WTC11 (cell line): ENCODE data around the gene KSR2. TPM values are rescaled to one million over a fixed set of nuclear protein-coding genes. Genes with fewer than 3 reads are reported as not detected.

Experiments used
- ATAC-seq: fragments of 200-7000 bp; cut with Tn5 transposase; 2 replicates; pipeline ENCODE4 v1.10.0; 2021; ENCODE audit warnings: mild to moderate bottlenecking, moderate library complexity
- CTCF ChIA-PET: fragments of 300-600 bp; sonication (Branson Sonifier 250); formaldehyde crosslinking; loops from one replicate; lab custom pipeline; 2021; ENCODE audit warnings: antibody characterized with exemption; lab: Charles Lee
- POLR2A ChIA-PET: fragments of 350-600 bp; sonication (Branson Sonifier 250); formaldehyde crosslinking; loops from one replicate; lab custom pipeline; 2021; ENCODE audit warnings: antibody characterized with exemption; lab: Charles Lee
- DNase-seq: peaks from one replicate; pipeline ENCODE4 v3.0.0; 2021; ENCODE audit warnings: low spot score
- H3K27ac Mint-ChIP-seq: 2 replicates; pipeline ENCODE4 v1.8.0; 2021; ENCODE audit warnings: mixed read lengths
- H3K27me3 Mint-ChIP-seq: 2 replicates; pipeline ENCODE4 v1.8.0; 2021; ENCODE audit warnings: low read depth, mild to moderate bottlenecking, moderate library complexity, mixed read lengths
- H3K36me3 Mint-ChIP-seq: 2 replicates; pipeline ENCODE4 v1.8.0; 2021; ENCODE audit warnings: mixed read lengths
- H3K4me1 Mint-ChIP-seq: 2 replicates; pipeline ENCODE4 v1.8.0; 2022; ENCODE audit warnings: mixed read lengths
- H3K4me3 Mint-ChIP-seq: 2 replicates; pipeline ENCODE4 v1.8.0; 2021; ENCODE audit warnings: mild to moderate bottlenecking, moderate library complexity, mixed read lengths
- H3K9me3 Mint-ChIP-seq: 2 replicates; pipeline ENCODE4 v1.8.0; 2021; ENCODE audit warnings: mixed read lengths
- ELF4 ChIP-seq: sonication (generic); formaldehyde crosslinking; IDR thresholded peaks from 2 replicates; pipeline ENCODE4 v1.8.1; 2022; ENCODE audit warnings: low read depth, mild to moderate bottlenecking, moderate library complexity, missing genetic modification reagents
- GABPB1 ChIP-seq: sonication (generic); formaldehyde crosslinking; IDR thresholded peaks from 2 replicates; pipeline ENCODE4 v1.8.1; 2023; ENCODE audit warnings: mild to moderate bottlenecking, missing genetic modification reagents
- GTF2I ChIP-seq: fragments of 250-450 bp; sonication (Bioruptor Pico); conservative IDR thresholded peaks from 2 replicates; pipeline ENCODE4 v1.4.0; 2021; ENCODE audit warnings: mild to moderate bottlenecking
- IRF2 ChIP-seq: sonication (generic); formaldehyde crosslinking; IDR thresholded peaks from 2 replicates; pipeline ENCODE4 v1.8.0; 2022; ENCODE audit warnings: low read depth, missing genetic modification reagents, borderline replicate concordance
- KAT7 ChIP-seq: sonication (generic); formaldehyde crosslinking; IDR thresholded peaks from 2 replicates; pipeline ENCODE4 v1.8.1; 2023; ENCODE audit warnings: missing genetic modification reagents, mild to moderate bottlenecking, borderline replicate concordance
- MXD4 ChIP-seq: fragments of 250-450 bp; sonication (Bioruptor Pico); IDR thresholded peaks from 2 replicates; pipeline ENCODE4 v1.8.0; 2021; ENCODE audit warnings: mild to moderate bottlenecking, moderate library complexity, borderline replicate concordance
- MYBL2 ChIP-seq: sonication (generic); formaldehyde crosslinking; IDR thresholded peaks from 2 replicates; pipeline ENCODE4 v1.8.1; 2023; ENCODE audit warnings: mild to moderate bottlenecking, moderate library complexity, missing genetic modification reagents
- NFATC4 ChIP-seq: fragments of 250-450 bp; sonication (Bioruptor Pico); IDR thresholded peaks from 2 replicates; pipeline ENCODE4 v1.9.0; 2021; ENCODE audit warnings: mild to moderate bottlenecking
- NR3C1 ChIP-seq: sonication (generic); formaldehyde crosslinking; conservative IDR thresholded peaks from 2 replicates; pipeline ENCODE4 v1.8.1; 2023; ENCODE audit warnings: low read depth, mild to moderate bottlenecking, missing genetic modification reagents
- SMAD3 ChIP-seq: sonication (generic); formaldehyde crosslinking; IDR thresholded peaks from 2 replicates; pipeline ENCODE4 v1.8.0; 2022; ENCODE audit warnings: missing genetic modification reagents, mild to moderate bottlenecking, borderline replicate concordance
- SP1 ChIP-seq: sonication (generic); formaldehyde crosslinking; conservative IDR thresholded peaks from 2 replicates; pipeline ENCODE4 v1.8.1; 2022; ENCODE audit warnings: missing genetic modification reagents
- TEAD1 ChIP-seq: sonication (generic); formaldehyde crosslinking; IDR thresholded peaks from 2 replicates; pipeline ENCODE4 v1.8.0; 2022; ENCODE audit warnings: mild to moderate bottlenecking, missing genetic modification reagents
- TEAD4 ChIP-seq: sonication (generic); formaldehyde crosslinking; IDR thresholded peaks from 2 replicates; pipeline ENCODE4 v1.8.0; 2022; ENCODE audit warnings: mild to moderate bottlenecking, missing genetic modification reagents
- TP53 ChIP-seq: sonication (generic); formaldehyde crosslinking; IDR thresholded peaks from 2 replicates; pipeline ENCODE4 v1.8.1; 2023; ENCODE audit warnings: mild to moderate bottlenecking, missing genetic modification reagents
- ZNF121 ChIP-seq: sonication (generic); formaldehyde crosslinking; IDR thresholded peaks from 2 replicates; pipeline ENCODE4 v1.8.0; 2023; ENCODE audit warnings: missing genetic modification reagents
- ZNF232 ChIP-seq: sonication (generic); formaldehyde crosslinking; IDR thresholded peaks from 2 replicates; pipeline ENCODE4 v1.8.0; 2022; ENCODE audit warnings: mild to moderate bottlenecking, missing genetic modification reagents
- ZNF263 ChIP-seq: sonication (generic); formaldehyde crosslinking; IDR thresholded peaks from 2 replicates; pipeline ENCODE4 v1.8.1; 2022; ENCODE audit warnings: low read depth, mild to moderate bottlenecking, moderate library complexity, missing genetic modification reagents
- ZNF671 ChIP-seq: fragments of 250-450 bp; sonication (Bioruptor Pico); IDR thresholded peaks from 2 replicates; pipeline ENCODE4 v1.8.0; 2021; ENCODE audit warnings: mild to moderate bottlenecking
- total RNA-seq: library from RNA; stranded (reverse); gene quantifications from 3 replicates; pipeline ENCODE4 v1.2.3, GENCODE V29; 2021
- TF ChIP-seq, protein P1 (sequence below): sonication (generic); formaldehyde crosslinking; IDR thresholded peaks from 2 replicates; pipeline ENCODE4 v1.8.0; 2022; ENCODE audit warnings: mild to moderate bottlenecking, missing genetic modification reagents
- TF ChIP-seq, protein P2 (sequence below): sonication (generic); formaldehyde crosslinking; IDR thresholded peaks from 2 replicates; pipeline ENCODE4 v1.8.1; 2023; ENCODE audit warnings: mild to moderate bottlenecking, missing genetic modification reagents
- TF ChIP-seq, protein P3 (sequence below): fragments of 250-450 bp; sonication (Bioruptor Pico); IDR thresholded peaks from 2 replicates; pipeline ENCODE4 v1.9.0; 2021; ENCODE audit warnings: mild to moderate bottlenecking
- TF ChIP-seq, protein P4 (sequence below): sonication (generic); formaldehyde crosslinking; IDR thresholded peaks from 2 replicates; pipeline ENCODE4 v1.8.0; 2023; ENCODE audit warnings: missing genetic modification reagents, mild to moderate bottlenecking, borderline replicate concordance
- TF ChIP-seq, protein P5 (sequence below): sonication (generic); formaldehyde crosslinking; conservative IDR thresholded peaks from 2 replicates; pipeline ENCODE4 v1.8.1; 2023; ENCODE audit warnings: mild to moderate bottlenecking, low read depth, missing genetic modification reagents, moderate library complexity

KSR2 gene
- total RNA-seq, 1 experiment from 2014 or later = 2.4 TPM

DNA sequence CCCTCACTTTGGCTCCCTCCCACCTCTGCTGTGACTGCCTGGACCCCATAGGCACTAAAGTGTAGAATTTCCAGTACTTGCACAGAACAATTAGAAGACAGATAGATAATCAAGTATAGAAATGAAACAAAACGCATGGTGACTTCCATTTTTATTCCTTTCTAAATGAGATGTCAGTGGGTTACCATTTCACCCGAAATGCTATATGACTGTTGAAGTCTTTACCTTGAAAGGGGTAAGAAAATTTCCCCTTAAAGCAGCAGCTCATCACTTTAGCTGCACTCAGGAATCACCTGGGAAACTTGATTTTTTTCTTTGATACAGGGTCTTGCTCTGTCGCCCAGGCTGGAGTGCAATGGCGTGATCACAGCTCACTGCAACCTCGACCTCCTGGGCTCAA is 12.5 kb upstream of the KSR2 start (continued):
- TF ChIP-seq MXD4 (CRISPR knock-in tag) (no peak), TEAD4 (no peak), SP1 (CRISPR knock-in tag) (no peak), IRF2 (no peak), ZNF232 (no peak), ZNF263 (CRISPR knock-in tag) (no peak), ZNF671 (CRISPR knock-in tag) (no peak), TP53 (CRISPR knock-in tag) (no peak), GTF2I (CRISPR knock-in tag) (no peak), NFATC4 (CRISPR knock-in tag) (no peak), ZNF121 (CRISPR knock-in tag) (no peak)
- TF ChIP-seq, protein P1, sequence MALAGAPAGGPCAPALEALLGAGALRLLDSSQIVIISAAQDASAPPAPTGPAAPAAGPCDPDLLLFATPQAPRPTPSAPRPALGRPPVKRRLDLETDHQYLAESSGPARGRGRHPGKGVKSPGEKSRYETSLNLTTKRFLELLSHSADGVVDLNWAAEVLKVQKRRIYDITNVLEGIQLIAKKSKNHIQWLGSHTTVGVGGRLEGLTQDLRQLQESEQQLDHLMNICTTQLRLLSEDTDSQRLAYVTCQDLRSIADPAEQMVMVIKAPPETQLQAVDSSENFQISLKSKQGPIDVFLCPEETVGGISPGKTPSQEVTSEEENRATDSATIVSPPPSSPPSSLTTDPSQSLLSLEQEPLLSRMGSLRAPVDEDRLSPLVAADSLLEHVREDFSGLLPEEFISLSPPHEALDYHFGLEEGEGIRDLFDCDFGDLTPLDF (CRISPR knock-in tag) = no peak
- TF ChIP-seq, protein P2, sequence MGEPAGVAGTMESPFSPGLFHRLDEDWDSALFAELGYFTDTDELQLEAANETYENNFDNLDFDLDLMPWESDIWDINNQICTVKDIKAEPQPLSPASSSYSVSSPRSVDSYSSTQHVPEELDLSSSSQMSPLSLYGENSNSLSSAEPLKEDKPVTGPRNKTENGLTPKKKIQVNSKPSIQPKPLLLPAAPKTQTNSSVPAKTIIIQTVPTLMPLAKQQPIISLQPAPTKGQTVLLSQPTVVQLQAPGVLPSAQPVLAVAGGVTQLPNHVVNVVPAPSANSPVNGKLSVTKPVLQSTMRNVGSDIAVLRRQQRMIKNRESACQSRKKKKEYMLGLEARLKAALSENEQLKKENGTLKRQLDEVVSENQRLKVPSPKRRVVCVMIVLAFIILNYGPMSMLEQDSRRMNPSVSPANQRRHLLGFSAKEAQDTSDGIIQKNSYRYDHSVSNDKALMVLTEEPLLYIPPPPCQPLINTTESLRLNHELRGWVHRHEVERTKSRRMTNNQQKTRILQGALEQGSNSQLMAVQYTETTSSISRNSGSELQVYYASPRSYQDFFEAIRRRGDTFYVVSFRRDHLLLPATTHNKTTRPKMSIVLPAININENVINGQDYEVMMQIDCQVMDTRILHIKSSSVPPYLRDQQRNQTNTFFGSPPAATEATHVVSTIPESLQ (CRISPR knock-in tag) = no peak
- TF ChIP-seq, all 79 proteins: peak for 0

DNA sequence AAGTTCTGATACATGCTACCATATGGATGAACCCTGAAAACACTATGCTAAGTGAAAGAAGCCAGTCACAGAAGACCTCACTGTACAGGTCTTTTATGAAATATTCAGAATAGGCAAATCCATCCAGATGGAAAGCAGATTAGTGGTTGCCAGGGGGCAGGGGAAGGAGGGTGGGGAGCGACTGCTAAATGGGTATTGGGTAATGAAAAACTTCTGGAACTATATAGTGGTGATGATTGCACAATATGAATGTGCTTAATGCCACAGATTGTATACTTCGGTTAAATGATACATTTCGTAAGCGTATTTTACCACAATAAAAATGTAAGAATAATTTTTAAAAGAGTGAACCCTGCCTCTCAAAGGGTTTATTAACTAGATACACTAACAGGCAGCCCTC is 11.8 kb upstream of the KSR2 start:
- Mint-ChIP-seq H3K27me3 (no peaks in the 10 kb centered on the region; the same call in 1 of the 2 replicates), H3K4me1 (no peaks in the 10 kb centered on the region), H3K9me3 (peaks cover 4% of the 10 kb centered on the region; the same call in 1 of the 2 replicates), H3K4me3 (no peak overlapping the region), H3K27ac (no peak overlapping the region), H3K36me3 (no peaks in the 10 kb centered on the region)
- ChIA-PET POLR2A (no interaction called here), CTCF (interaction anchor here (0.6 kb wide), 1 partner anchor 367 kb away, joined by 3 read pairs; no protein-coding TSS in a partner anchor)
- TF ChIP-seq GABPB1 (no peak), KAT7 (CRISPR knock-in tag) (no peak), ZNF263 (CRISPR knock-in tag) (no peak), SMAD3 (no peak)
- TF ChIP-seq, protein P3, sequence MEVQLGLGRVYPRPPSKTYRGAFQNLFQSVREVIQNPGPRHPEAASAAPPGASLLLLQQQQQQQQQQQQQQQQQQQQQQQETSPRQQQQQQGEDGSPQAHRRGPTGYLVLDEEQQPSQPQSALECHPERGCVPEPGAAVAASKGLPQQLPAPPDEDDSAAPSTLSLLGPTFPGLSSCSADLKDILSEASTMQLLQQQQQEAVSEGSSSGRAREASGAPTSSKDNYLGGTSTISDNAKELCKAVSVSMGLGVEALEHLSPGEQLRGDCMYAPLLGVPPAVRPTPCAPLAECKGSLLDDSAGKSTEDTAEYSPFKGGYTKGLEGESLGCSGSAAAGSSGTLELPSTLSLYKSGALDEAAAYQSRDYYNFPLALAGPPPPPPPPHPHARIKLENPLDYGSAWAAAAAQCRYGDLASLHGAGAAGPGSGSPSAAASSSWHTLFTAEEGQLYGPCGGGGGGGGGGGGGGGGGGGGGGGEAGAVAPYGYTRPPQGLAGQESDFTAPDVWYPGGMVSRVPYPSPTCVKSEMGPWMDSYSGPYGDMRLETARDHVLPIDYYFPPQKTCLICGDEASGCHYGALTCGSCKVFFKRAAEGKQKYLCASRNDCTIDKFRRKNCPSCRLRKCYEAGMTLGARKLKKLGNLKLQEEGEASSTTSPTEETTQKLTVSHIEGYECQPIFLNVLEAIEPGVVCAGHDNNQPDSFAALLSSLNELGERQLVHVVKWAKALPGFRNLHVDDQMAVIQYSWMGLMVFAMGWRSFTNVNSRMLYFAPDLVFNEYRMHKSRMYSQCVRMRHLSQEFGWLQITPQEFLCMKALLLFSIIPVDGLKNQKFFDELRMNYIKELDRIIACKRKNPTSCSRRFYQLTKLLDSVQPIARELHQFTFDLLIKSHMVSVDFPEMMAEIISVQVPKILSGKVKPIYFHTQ (CRISPR knock-in tag) = no peak
- no peak for DNase-seq
- ATAC-seq = no peak

DNA sequence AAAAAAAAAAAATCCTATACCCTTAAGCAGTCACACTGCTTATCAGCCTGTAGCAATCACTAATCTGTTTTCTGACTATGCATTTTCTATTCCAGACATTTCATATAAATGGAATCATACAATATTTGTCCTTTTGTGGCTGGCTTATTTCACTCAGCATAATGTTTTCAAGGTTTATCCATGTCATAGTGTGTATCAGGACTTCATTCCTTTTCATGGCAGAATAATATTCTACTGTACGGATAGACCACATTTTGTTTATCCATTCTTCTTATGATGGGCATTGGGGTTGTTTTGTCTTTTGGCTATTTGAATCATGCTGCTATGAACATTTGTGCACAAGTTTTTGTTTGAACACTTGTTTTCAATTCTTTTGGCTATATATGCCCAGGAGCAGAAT is 8.6 kb upstream of the KSR2 start:
- Mint-ChIP-seq H3K4me1 (no peaks in the 10 kb centered on the region), H3K9me3 (peaks cover 13% of the 10 kb centered on the region), H3K4me3 (no peak overlapping the region), H3K36me3 (no peaks in the 10 kb centered on the region), H3K27ac (no peak overlapping the region), H3K27me3 (no peaks in the 10 kb centered on the region; the same call in none of the 2 replicates)
- CTCF ChIA-PET = interaction anchor here (0.6 kb wide), 1 partner anchor 9 kb away, joined by 3 read pairs; no protein-coding TSS in a partner anchor
- DNase-seq (no peak), ATAC-seq (no peak)
- POLR2A ChIA-PET = no interaction called here
- TF ChIP-seq NR3C1 (CRISPR knock-in tag) = no peak
- no peak for TF ChIP-seq ELF4 (CRISPR knock-in tag)
- TF ChIP-seq TEAD4 = no peak
- no peak for TF ChIP-seq MYBL2 (CRISPR knock-in tag)
- no peak for TF ChIP-seq TEAD1
- TF ChIP-seq, protein P4, sequence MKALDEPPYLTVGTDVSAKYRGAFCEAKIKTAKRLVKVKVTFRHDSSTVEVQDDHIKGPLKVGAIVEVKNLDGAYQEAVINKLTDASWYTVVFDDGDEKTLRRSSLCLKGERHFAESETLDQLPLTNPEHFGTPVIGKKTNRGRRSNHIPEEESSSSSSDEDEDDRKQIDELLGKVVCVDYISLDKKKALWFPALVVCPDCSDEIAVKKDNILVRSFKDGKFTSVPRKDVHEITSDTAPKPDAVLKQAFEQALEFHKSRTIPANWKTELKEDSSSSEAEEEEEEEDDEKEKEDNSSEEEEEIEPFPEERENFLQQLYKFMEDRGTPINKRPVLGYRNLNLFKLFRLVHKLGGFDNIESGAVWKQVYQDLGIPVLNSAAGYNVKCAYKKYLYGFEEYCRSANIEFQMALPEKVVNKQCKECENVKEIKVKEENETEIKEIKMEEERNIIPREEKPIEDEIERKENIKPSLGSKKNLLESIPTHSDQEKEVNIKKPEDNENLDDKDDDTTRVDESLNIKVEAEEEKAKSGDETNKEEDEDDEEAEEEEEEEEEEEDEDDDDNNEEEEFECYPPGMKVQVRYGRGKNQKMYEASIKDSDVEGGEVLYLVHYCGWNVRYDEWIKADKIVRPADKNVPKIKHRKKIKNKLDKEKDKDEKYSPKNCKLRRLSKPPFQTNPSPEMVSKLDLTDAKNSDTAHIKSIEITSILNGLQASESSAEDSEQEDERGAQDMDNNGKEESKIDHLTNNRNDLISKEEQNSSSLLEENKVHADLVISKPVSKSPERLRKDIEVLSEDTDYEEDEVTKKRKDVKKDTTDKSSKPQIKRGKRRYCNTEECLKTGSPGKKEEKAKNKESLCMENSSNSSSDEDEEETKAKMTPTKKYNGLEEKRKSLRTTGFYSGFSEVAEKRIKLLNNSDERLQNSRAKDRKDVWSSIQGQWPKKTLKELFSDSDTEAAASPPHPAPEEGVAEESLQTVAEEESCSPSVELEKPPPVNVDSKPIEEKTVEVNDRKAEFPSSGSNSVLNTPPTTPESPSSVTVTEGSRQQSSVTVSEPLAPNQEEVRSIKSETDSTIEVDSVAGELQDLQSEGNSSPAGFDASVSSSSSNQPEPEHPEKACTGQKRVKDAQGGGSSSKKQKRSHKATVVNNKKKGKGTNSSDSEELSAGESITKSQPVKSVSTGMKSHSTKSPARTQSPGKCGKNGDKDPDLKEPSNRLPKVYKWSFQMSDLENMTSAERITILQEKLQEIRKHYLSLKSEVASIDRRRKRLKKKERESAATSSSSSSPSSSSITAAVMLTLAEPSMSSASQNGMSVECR (CRISPR knock-in tag) = no peak
- TF ChIP-seq, protein P5, sequence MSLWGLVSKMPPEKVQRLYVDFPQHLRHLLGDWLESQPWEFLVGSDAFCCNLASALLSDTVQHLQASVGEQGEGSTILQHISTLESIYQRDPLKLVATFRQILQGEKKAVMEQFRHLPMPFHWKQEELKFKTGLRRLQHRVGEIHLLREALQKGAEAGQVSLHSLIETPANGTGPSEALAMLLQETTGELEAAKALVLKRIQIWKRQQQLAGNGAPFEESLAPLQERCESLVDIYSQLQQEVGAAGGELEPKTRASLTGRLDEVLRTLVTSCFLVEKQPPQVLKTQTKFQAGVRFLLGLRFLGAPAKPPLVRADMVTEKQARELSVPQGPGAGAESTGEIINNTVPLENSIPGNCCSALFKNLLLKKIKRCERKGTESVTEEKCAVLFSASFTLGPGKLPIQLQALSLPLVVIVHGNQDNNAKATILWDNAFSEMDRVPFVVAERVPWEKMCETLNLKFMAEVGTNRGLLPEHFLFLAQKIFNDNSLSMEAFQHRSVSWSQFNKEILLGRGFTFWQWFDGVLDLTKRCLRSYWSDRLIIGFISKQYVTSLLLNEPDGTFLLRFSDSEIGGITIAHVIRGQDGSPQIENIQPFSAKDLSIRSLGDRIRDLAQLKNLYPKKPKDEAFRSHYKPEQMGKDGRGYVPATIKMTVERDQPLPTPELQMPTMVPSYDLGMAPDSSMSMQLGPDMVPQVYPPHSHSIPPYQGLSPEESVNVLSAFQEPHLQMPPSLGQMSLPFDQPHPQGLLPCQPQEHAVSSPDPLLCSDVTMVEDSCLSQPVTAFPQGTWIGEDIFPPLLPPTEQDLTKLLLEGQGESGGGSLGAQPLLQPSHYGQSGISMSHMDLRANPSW (CRISPR knock-in tag) = no peak
